ENCODE measurements around the gene CAPG. TPM values are rescaled to one million over a fixed set of nuclear protein-coding genes. Genes with fewer than 3 reads are reported as not detected.

The CAPG gene
- total and polyA plus RNA-seq, 2 of the 4 experiments (the other 2 are of a cell fraction), result 79.9 to 98.3 TPM

- Histone ChIP-seq H3K4me3 (ENCODE audit: insufficient read depth, low read depth, low read length) (no peak overlapping the region), H3K9ac (ENCODE audit: low read depth, low read length) (no peak overlapping the region), H2AFZ (replicated peaks; ENCODE audit: low read length, poor library complexity) (no peak overlapping the region), H3K4me2 (ENCODE audit: low read depth, low read length) (no peak overlapping the region), H2BK15ac (ENCODE audit: low read depth, low read length) (no peak overlapping the region), H3K36me3 (ENCODE audit: control insufficient read depth, insufficient read depth, low read length) (peaks cover 21% of the 10 kb centered on the region), H3K18ac (ENCODE audit: low read depth, low read length) (no peak overlapping the region), H3K23ac (ENCODE audit: low read depth, low read length) (no peak overlapping the region), H3K56ac (ENCODE audit: extremely low read depth, insufficient read depth, low read length) (no peak overlapping the region), H3K79me1 (ENCODE audit: low read depth in 1 of 2, low read length in 2 of 2) (no peaks in the 10 kb centered on the region), H4K91ac (ENCODE audit: insufficient read depth, low read depth, low read length) (no peak overlapping the region), H3K9me3 (ENCODE audit: control insufficient read depth, insufficient read depth, low read length) (no peaks in the 10 kb centered on the region), H3K4me1 (ENCODE audit: control insufficient read depth, insufficient read depth, low read length) (peaks cover 4% of the 10 kb centered on the region), H3K27me3 (ENCODE audit: control insufficient read depth, insufficient read depth, low read length) (no peaks in the 10 kb centered on the region), H2BK120ac (ENCODE audit: low read depth, low read length) (no peak overlapping the region), H4K20me1 (ENCODE audit: insufficient read depth, low read length) (no peaks in the 10 kb centered on the region; the same call in 1 of the 2 replicates), H2BK20ac (ENCODE audit: low read depth, low read length) (no peak overlapping the region), H4K5ac (ENCODE audit: low read depth, low read length) (no peak overlapping the region), H3K9me1 (ENCODE audit: insufficient read depth, low read length) (peaks cover 7% of the 10 kb centered on the region; the same call in 1 of the 2 replicates), H2BK5ac (ENCODE audit: low read depth, low read length, poor library complexity, severe bottlenecking) (no peak overlapping the region), H3K27ac (ENCODE audit: insufficient read depth, low read length) (no peak overlapping the region), H3K4ac (ENCODE audit: low read depth, low read length) (no peak overlapping the region), H2AK9ac (replicated peaks; ENCODE audit: low read depth, low read length, poor library complexity) (no peak overlapping the region), H4K8ac (ENCODE audit: low read depth in 2 of 2, low read length in 2 of 2) (no peak overlapping the region), H2AK5ac (ENCODE audit: low read depth, low read length) (no peak overlapping the region), H3K14ac (replicated peaks; ENCODE audit: low read depth, low read length) (no peak overlapping the region)
- no TSS peak for BruUV-seq (replicated peaks)
- DNase-seq, result no peak
- POLR2A ChIA-PET (ENCODE audit: unreplicated experiment), result no interaction called here
- CTCF ChIA-PET, result no interaction called here
- TF ChIP-seq RCOR1 (IDR thresholded peaks at IDR 0.05; ENCODE audit: insufficient replicate concordance, low read length), result no peak
- dilution Hi-C loops (cut with HindIII; ENCODE audit: low sequenced_read_pairs, unreplicated experiment) (no loop called here), in situ Hi-C loops (cut with MboI; ENCODE audit: low sequenced_read_pairs) (no loop called here), intact Hi-C loops (cut with micrococcal nuclease) (no loop called here)
- WGBS, 2 experiments (ENCODE audit: extremely low coverage in 2 of 2, insufficient read length in 1 of 2), result 98% methylated on average over 6 of the region's 14 CpGs; no CpG with 5 or more reads in 1 of the 2 experiments
- ATAC-seq (ENCODE audit: low read depth), result no peak
These were observed 14.2 kb downstream of the CAPG start for GRCh38 chr2:85395912-85396475.

Measured in IMR-90 (cell line).